Activated CD8-positive, alpha-beta memory T cell treated with anti-CD3 and anti-CD28 coated beads, Interleukin-2, amount 50 U/mL, for 24 hours (primary cell): ENCODE data around the gene HSP90AB1.

Source experiments
- DNase-seq: peaks from one replicate; pipeline ENCODE4 v3.0.0-alpha.2; 2020; ENCODE audit errors: extremely low read depth

The HSP90AB1 gene

GRCh38 chr6:44255871-44256774, 9.2 kb downstream of the HSP90AB1 start:
- no peak for DNase-seq

GRCh38 chr6:44256775-44257024, 9.8 kb downstream of the HSP90AB1 start:
- DNase-seq: no peak

DNA sequence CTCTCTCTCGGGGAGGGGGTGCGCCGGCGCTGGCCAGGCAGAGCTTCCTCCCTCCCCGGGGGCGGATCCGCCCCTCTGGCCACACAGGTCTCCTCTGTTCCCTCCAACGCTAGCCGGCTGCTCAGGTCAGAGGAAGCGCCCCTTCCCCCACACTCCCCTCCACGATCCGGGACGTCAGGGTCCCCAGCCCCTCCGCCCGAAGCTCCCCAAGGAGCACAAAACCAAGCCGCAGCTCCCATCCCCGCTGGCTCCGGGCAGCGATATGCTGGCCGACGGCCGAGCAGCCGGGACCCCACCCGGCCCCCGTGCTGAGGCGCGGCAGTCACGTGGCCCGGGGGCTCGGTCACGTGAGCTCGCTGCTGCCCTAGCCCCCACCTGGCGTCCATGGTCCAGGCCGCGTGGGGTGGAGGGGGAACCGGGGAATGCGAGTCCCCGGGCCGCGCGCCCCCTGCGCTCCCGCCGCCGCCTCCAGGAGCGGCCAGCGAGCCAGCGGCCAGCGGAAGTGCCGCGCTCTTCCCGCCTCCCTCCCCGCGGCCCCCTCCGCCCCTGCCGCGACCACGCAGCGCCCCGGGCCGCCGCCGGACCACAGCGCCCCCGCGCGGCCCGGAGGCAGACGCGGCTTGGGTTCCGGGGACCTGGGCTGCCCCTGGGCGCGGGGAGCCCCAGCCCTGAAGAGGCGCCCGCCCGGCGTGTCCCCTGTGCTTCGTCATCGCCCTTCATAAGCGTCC, 10.3 kb downstream of the HSP90AB1 start, which contains the start of gene SLC35B2:
TSS of gene SLC35B2 (minus strand) at position 504 of the 728 bp plus-strand sequence. CDS start at position 386, 118 bp downstream.
- DNase-seq: no peak

GRCh38 chr6:44257753-44258324, 10.9 kb downstream of the HSP90AB1 start:
- DNase-seq: no peak

DNA sequence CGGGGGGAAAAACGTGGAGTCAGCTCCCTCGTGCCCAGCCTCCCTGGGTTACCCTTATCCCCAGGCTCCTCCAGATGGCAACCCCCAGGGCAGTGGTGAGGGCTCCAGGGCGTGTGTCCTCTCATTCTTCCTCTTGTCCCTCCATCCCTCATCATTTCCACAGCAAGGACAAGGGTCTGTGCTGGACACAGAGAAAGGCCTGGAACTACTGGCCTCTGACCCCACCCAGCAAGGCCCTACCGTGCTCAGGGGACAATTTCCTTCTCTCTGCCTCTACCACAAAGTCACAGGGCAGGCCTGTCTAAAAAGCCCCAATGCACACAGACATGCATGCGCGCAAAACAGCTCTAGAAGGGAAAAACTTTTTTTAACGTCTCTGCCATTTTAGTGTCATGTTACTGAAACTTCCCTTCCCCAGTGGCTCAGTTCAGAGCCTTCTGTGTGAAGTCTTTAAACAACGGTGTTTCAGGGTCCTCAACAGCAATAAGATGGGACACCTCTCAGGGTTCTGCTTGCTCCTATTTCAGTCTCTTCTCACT, 11.5 kb downstream of the HSP90AB1 start:
- no peak for DNase-seq

DNA sequence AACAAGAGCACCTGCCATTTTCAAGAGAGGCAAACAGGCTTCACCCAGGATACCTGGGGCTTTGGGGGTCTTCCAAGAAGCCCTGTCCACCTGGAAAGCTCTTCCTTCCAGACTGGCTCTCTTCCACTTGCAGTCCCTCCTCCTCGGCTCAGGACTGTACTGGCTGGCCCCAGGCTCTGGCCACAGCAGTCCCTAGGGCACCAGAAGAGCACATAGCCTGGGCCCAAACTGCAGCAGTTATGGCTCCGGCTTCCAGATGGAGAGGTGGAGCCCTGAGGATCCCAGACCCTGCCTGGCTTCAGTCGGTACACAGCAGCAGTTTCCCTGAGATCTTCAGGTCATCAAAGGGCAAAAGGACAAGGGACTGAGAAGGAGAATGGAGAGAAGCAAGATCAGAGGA, 12.0 kb downstream of the HSP90AB1 start:
- DNase-seq: no peak

DNA sequence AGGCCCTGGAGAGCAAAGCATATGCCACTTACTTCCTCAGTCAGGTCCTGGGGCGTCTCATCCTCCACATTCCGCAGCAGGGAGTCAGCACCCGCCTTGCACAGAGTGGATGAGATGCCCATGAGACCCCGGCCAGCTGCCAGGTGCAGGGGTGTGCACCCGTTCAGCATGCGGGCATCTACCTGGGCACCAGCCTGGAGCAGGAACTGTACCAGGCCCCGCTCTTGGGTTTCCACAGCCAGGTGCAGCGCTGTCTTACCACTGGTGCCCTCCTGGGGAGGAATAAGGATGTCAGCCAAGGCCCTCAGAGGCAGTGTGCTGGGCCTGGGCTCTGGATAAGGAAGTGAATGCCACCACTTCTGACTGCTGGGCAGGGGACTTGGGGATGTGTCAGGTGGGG, 13.1 kb downstream of the HSP90AB1 start:
- DNase-seq: no peak

DNA sequence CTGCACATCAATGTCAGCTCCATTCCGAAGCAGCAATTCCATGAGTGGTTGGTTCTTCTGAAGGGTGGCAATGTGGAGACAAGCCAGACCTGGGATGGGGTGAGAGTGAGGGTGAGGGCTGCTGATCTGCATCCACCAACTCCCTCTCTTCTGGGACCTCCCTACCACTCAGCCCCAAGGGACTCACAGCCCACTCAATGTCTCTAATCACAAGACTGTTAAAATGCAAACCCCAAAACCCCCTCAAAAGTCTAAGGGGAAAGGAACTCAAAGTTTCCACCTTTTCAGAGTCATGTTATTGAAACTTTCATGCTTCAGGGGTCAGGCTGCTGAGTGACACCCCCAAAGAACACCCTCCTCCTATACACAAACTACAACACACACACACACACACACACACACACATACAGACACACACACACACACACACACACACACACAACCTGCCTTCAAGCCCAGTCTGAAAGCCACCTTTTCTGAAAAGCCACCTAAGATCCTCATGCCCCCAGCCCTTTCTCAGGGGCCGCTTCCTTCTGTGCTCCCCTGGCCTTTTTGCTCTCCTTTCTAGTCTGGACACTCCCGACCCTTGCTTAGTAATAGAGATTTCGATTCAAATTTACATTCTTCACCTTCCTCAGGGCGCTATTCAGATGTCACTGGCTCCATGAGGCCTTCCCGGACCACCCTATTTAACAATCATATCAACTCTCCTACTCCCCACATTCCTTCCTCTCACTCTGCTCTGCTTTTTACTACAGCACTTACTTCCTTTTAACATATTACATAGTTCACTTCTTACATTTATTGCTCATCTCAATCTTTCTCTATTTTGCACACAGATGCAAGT, 13.8 kb downstream of the HSP90AB1 start:
- no peak for DNase-seq

DNA sequence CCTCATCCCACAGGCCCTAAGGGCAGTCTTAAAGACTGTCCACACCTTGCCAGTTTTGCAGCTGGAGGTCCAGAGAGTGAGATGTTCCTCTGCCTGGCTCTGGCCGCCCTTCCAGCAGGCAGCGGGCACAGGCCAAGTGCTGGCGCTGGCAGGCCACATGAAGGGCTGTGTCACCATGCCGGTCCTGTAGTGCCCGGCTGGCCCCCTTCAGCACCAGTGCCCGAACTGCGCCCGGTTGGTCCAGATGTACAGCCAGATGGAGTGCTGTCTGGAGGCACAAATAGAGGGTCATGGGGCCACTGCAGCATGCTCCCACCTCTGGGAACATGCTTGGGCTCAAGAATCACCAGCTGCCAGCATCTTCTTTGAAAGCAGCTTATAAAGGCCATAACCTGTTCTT, 14.7 kb downstream of the HSP90AB1 start:
- no peak for DNase-seq

DNA sequence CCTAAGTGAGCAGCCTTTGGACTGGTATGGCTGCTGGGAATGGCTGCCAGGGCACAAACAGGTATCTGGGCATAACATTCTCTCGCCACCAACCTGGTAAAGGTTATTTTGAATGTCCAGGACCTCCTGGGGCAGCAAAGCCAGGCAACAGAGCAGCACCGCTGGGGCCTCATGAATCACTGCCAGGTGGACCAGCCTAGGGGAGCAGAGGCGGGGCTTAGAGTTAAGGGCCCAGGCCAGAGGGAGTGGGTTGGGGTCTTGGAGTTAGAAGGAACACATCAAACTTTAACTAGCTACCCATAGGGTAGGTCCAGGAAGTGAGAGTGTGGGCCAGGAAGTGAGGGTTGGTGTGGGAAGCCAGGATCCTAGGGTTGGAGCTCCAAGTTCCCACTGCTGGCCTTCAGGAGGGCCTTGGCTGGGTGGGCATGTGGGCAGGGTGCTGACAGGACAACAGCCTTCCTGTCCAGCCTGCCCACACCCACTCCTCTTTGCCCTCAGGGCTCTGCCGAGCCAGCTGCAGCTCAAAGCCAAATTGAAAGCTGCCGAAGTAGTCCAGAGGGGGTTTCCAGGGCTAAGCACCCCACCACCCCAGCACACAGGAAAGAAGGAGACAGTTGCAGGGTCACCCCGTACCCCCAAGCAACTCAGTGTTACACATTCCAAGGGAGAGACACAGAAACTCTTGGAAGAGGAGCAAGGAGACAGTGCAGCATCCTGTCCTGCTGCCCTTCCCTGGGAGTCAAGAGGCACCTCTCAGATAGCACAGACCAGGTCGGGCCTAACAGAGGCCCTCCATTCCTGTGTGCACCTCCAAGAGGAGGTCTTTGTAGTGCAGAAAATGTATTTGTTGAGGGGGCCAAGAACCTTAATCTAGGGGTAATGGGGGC, 15.8 kb downstream of the HSP90AB1 start:
- DNase-seq: no peak

- DNase-seq: no peak
Observed at GRCh38 chr6:44263354-44264100, 16.6 kb downstream of the HSP90AB1 start.

DNA sequence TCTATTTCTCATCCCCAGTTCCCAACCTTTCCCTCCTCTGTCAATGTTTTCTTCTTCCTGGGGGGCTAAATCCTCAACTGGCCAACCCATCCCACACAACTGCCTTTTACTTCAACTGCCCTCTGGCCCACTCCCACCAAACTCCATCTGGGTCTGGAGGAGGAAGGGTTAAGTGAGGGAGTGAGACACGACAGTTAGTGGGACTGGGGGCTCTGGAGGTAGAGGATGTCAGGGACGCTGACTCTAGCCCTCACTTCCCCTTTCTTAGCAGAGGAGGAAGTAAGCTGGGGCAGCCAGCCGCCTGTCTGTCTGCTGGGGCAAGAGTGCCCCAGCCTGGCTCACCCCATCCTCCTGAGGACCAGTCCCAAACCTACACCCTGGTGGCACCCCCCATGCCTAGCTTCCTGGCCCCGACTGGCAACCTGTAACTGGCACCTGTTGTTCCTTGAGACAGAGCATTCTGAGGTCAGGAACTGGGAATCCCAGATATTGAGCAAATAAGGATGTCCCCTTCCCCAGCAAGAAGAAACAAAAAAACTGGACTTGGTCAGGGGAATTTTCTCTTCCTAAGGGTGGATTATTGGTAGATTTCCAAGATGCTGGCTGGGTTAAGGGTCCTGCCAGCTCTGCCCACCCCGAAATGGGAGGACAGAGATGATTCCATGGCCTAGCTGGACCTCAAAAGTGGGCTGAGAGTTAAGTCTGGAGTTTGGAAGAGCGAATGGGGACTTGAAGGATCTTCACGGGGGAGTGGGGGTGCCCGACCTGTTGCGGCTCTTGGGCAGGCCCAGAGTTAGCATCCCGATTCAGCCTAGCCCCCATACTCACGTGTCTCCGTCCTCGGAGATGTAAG, 17.5 kb downstream of the HSP90AB1 start:
- no peak for DNase-seq

- DNase-seq: peak; percentile 86
Observed at GRCh38 chr6:44265007-44265721, 18.3 kb downstream of the HSP90AB1 start, which contains the start of gene NFKBIE. Gene NFKBIE, minus strand, starts transcription at chr6:44265551. Its CDS starts 205 bp downstream, at chr6:44265346.

DNA sequence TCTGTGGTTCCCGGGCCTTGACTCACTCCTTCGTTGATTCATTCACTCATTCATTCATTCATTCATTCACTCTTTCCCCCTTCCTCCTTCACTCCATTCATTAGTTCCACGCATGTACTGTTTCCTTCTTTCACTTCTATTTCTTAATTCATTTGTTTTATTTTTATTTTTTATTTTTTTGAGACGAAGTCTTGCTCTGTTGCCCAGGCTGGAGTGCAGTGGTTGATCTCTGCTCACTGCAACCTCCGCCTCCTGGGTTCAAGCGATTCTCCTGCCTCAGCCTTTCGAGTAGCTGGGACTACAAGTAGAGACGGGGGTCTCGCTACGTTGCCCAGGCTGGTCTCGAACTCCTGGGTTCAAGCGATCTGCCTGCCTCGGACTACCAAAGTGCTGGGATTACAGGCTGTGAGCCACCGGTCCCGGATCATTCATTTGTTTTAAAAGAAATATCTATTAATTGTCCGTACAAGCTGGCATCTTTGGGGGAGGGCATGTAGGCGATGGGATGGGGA, 18.9 kb downstream of the HSP90AB1 start:
- DNase-seq: no peak

GRCh38 chr6:44266347-44266746, 19.4 kb downstream of the HSP90AB1 start:
- no peak for DNase-seq

DNA sequence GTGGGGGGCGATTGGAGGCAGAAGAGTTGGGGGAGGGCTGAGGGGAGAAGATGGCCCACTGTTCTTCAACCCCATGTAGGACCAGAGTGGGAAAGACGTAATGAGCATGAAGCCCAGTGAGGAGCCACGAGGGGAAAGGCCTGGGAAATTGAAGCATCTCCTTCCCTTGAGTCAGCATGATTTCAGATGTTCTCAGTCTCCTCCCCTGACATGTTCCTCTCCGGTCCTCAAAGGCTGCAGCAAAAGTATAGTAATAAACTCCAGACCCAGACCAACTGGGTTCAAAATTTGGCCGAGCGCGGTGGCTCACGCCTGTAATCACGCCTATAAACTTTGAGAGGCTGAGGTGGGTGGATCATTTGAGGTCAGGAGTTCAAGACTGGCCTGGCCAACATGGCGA, 20.4 kb downstream of the HSP90AB1 start:
- no peak for DNase-seq

GRCh38 chr6:44268095-44268628, 21.3 kb downstream of the HSP90AB1 start:
- DNase-seq: no peak
